ENCODE results near the gene LRRC4.

Gene LRRC4

GRCh38 chr7:128054511-128054910, 23.3 kb upstream of the LRRC4 start:
- no peak for DNase-seq (ENCODE audit: low read depth)
- TF ChIP-seq CTCF (IDR thresholded peaks at IDR 0.05; ENCODE audit: control insufficient read depth, insufficient read depth, low read depth, low read length, missing control alignments), result no peak
- H3K4me3 ChIP-seq (ENCODE audit: control insufficient read depth, low read depth, low read length), result no peak overlapping the region

GRCh38 chr7:128053991-128054390, 22.8 kb upstream of the LRRC4 start:
- no peak overlapping the region for H3K4me3 ChIP-seq (ENCODE audit: control insufficient read depth, low read depth, low read length)
- no peak for TF ChIP-seq CTCF (IDR thresholded peaks at IDR 0.05; ENCODE audit: control insufficient read depth, insufficient read depth, low read depth, low read length, missing control alignments)
- DNase-seq (ENCODE audit: low read depth), result no peak

- no peak for DNase-seq (ENCODE audit: low read depth)
- H3K4me3 ChIP-seq (ENCODE audit: control insufficient read depth, low read depth, low read length), result no peak overlapping the region
- no peak for TF ChIP-seq CTCF (IDR thresholded peaks at IDR 0.05; ENCODE audit: control insufficient read depth, insufficient read depth, low read depth, low read length, missing control alignments)
These were observed 21.8 kb upstream of the LRRC4 start for GRCh38 chr7:128053023-128053422.

- TF ChIP-seq CTCF (IDR thresholded peaks at IDR 0.05; ENCODE audit: control insufficient read depth, insufficient read depth, low read depth, low read length, missing control alignments), result no peak
- DNase-seq (ENCODE audit: low read depth), result no peak
- H3K4me3 ChIP-seq (ENCODE audit: control insufficient read depth, low read depth, low read length), result no peak overlapping the region
These were observed 21.2 kb upstream of the LRRC4 start for GRCh38 chr7:128052404-128052803.

- no peak for DNase-seq (ENCODE audit: low read depth)
- no peak overlapping the region for H3K4me3 ChIP-seq (ENCODE audit: control insufficient read depth, low read depth, low read length)
- no peak for TF ChIP-seq CTCF (IDR thresholded peaks at IDR 0.05; ENCODE audit: control insufficient read depth, insufficient read depth, low read depth, low read length, missing control alignments)
These were observed 14.5 kb upstream of the LRRC4 start for GRCh38 chr7:128045766-128046165.

- no peak for TF ChIP-seq CTCF (IDR thresholded peaks at IDR 0.05; ENCODE audit: control insufficient read depth, insufficient read depth, low read depth, low read length, missing control alignments)
- no peak overlapping the region for H3K4me3 ChIP-seq (ENCODE audit: control insufficient read depth, low read depth, low read length)
- no peak for DNase-seq (ENCODE audit: low read depth)
These were observed 13.9 kb upstream of the LRRC4 start for GRCh38 chr7:128045158-128045557.

- H3K4me3 ChIP-seq (ENCODE audit: control insufficient read depth, low read depth, low read length), result no peak overlapping the region
- no peak for TF ChIP-seq CTCF (IDR thresholded peaks at IDR 0.05; ENCODE audit: control insufficient read depth, insufficient read depth, low read depth, low read length, missing control alignments)
- no peak for DNase-seq (ENCODE audit: low read depth)
These were observed 12.8 kb upstream of the LRRC4 start for GRCh38 chr7:128044064-128044463.

Data from AG09309 (cell line).